ENCODE data around the gene TBX15.

TBX15 gene

DNA sequence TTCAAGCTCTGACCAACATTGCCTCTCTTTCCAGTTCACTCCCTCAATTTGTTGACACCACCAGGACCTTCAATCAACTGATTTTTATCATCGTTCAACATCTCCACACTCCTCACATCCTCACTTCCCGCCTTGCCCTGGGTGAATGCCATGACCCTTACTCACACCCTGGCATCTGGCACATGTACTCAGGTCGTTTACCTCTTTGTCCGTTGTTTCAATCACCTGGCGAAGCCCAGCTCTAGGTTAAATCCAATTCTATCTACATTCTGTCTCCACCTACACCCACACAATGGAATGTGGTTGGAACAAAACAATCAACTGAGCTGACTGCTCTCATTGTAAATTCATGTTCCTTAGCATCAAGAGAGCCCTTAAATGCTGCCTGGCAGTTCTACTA is 24.2 kb upstream of the TBX15 start:
- in situ Hi-C loops (cut with MboI; ENCODE audit: low pct_unique_long_range_greater_than_20kb, low sequenced_read_pairs, unreplicated experiment) = loop anchor here (25.0 kb wide), 1 partner anchor 850 kb away; no protein-coding TSS in a partner anchor
- TF ChIP-seq, protein P1, sequence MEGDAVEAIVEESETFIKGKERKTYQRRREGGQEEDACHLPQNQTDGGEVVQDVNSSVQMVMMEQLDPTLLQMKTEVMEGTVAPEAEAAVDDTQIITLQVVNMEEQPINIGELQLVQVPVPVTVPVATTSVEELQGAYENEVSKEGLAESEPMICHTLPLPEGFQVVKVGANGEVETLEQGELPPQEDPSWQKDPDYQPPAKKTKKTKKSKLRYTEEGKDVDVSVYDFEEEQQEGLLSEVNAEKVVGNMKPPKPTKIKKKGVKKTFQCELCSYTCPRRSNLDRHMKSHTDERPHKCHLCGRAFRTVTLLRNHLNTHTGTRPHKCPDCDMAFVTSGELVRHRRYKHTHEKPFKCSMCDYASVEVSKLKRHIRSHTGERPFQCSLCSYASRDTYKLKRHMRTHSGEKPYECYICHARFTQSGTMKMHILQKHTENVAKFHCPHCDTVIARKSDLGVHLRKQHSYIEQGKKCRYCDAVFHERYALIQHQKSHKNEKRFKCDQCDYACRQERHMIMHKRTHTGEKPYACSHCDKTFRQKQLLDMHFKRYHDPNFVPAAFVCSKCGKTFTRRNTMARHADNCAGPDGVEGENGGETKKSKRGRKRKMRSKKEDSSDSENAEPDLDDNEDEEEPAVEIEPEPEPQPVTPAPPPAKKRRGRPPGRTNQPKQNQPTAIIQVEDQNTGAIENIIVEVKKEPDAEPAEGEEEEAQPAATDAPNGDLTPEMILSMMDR (IDR thresholded peaks at IDR 0.05; ENCODE audit: extremely low read depth, insufficient read depth, missing control alignments) = no peak
- no peak for DNase-seq (ENCODE audit: low spot score)

DNA sequence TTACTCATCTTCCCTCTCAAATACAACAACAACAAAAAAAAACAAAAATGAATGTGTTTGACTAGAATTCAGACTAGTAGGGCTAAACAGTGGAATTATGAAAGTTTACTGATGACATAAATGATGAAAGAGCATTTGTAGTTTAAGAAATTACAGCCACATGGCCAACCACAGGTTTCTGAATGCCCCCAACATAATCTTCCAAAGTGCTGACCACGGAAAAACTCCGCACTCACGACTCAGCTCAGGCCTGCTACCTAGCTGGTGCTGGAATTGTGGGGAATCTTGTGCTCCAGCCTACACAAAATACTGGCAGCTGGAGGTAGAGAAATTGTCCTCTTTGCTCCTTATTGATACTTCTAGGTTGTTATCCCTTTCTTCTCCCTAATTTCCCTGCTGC is 23.6 kb upstream of the TBX15 start:
- in situ Hi-C loops (cut with MboI; ENCODE audit: low pct_unique_long_range_greater_than_20kb, low sequenced_read_pairs, unreplicated experiment) = loop anchor here (25.0 kb wide), 1 partner anchor 849 kb away; no protein-coding TSS in a partner anchor
- DNase-seq (ENCODE audit: low spot score) = no peak
- TF ChIP-seq, protein P1 (IDR thresholded peaks at IDR 0.05; ENCODE audit: extremely low read depth, insufficient read depth, missing control alignments) = no peak

DNA sequence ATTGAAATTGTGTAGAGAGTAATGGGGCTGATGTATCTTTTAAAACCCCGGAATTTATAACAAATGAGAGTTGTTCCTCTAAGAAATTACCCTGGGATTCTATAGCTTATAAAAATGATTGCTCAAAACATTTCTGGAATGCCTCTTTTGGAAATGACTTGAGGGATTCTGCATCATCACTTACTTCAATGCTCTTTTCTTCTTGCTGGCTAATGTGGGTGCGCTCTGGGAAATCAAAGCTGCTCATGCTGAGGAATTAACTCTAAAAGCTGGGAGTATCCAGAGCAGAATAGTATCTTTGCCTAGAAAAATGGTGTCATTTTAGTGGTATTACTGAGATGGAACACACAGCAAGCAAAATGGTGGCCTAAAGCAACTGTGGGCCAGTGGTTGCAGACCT is 23.0 kb upstream of the TBX15 start:
- in situ Hi-C loops (cut with MboI; ENCODE audit: low pct_unique_long_range_greater_than_20kb, low sequenced_read_pairs, unreplicated experiment) = loop anchor here (25.0 kb wide), 1 partner anchor 849 kb away; no protein-coding TSS in a partner anchor
- DNase-seq (ENCODE audit: low spot score) = no peak
- TF ChIP-seq, protein P1 (IDR thresholded peaks at IDR 0.05; ENCODE audit: extremely low read depth, insufficient read depth, missing control alignments) = no peak

DNA sequence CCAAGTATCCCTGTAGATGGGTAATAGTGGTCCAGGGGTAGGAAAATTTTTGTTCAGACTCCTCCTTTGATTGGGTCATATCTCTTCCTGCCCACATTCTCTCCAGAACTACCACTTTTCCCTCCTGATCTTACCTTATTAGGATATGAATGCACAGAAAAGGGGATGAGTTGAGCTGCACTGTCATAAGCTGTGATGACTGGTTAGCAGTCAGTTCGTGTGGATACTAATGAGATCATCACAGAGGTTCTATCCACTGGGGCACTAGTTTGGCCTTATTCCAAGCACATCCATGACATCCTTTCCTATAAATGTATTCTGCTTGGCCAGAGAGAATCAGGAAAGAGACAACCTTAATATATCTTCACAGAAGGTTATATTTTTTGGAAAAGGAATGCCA is 22.1 kb upstream of the TBX15 start:
- no peak for DNase-seq (ENCODE audit: low spot score)
- TF ChIP-seq, protein P1 (IDR thresholded peaks at IDR 0.05; ENCODE audit: extremely low read depth, insufficient read depth, missing control alignments) = no peak

DNA sequence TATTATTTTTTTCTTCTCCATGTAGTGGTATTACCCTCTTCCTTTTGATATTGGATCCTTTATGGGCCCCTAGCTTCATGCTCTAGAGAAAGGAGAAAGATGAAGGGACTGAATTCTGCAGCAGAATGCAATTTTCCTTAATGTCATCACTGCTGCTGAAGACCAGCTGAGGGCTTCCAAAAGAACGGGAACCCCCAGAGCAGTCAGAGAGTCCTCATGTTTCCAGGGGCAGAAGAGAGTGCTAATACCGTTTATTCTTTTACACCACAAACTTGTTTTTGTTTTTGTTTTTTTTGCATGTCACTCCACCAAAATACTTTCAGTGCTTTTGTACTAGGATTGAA is 21.1 kb upstream of the TBX15 start:
- in situ Hi-C loops (cut with MboI; ENCODE audit: low pct_unique_long_range_greater_than_20kb, low sequenced_read_pairs, unreplicated experiment) = loop anchor here (25.0 kb wide), 1 partner anchor 847 kb away; no protein-coding TSS in a partner anchor
- TF ChIP-seq, protein P1 (IDR thresholded peaks at IDR 0.05; ENCODE audit: extremely low read depth, insufficient read depth, missing control alignments) = no peak
- no peak for DNase-seq (ENCODE audit: low spot score)

More for the DNA sequence above, 22.1 kb upstream of the TBX15 start:
- in situ Hi-C loops (cut with MboI; ENCODE audit: low pct_unique_long_range_greater_than_20kb, low sequenced_read_pairs, unreplicated experiment) = loop anchor here (25.0 kb wide), 1 partner anchor 848 kb away; no protein-coding TSS in a partner anchor

DNA sequence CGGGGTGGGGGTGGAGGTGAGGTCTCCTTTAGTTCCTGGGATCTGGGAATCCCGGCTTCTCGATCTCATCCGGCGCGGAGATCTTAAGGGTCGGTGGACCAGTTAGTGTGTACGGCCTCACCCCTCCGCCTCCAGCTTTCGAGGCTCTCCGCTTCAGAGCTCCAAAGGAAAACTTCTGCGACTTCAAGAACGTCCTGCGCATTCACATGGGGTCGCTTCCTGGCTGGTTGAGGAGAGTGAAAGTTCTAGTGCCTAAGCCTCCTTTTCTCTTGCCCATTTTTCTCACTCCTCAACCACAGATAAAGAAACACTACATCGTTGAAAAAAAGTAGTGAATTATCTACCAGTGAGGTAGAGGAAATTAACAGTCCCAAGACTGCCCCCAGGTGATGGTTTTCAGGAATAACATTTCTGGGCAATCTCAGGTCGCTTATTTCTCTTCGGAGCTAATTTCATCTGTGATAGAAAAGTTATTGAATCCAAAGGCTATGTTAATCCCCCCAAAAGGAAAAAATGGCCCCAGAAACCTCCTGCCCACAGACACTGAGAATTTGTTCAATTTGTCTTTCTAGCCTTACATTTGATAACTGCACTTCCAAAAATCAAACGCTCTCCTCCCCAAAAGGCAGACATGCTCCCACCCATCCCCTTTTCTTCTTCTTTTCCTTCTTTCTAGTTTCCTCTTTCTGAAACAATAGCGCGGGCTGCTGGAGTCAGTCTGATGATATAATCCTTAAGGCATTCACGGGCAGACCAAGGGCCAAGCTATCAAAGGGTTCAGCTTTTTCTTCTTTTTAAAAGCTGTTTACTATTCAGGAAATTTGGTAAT is 20.6 kb upstream of the TBX15 start:
- peak; percentile 77 for DNase-seq (ENCODE audit: low spot score)

More for the DNA sequence above, 20.6 kb upstream of the TBX15 start:
- in situ Hi-C loops (cut with MboI; ENCODE audit: low pct_unique_long_range_greater_than_20kb, low sequenced_read_pairs, unreplicated experiment) = loop anchor here (25.0 kb wide), 1 partner anchor 846 kb away; no protein-coding TSS in a partner anchor
- TF ChIP-seq, protein P1 (IDR thresholded peaks at IDR 0.05; ENCODE audit: extremely low read depth, insufficient read depth, missing control alignments) = peak; percentile 54
